NCI-H524 (cell line): ENCODE results near the gene TTC29.

Experiments used
- DNase-seq, 2 experiments: peaks; one replicate each; lab custom pipeline; 2025; lab: John Stamatoyannopoulos, UW

Gene TTC29, protein sequence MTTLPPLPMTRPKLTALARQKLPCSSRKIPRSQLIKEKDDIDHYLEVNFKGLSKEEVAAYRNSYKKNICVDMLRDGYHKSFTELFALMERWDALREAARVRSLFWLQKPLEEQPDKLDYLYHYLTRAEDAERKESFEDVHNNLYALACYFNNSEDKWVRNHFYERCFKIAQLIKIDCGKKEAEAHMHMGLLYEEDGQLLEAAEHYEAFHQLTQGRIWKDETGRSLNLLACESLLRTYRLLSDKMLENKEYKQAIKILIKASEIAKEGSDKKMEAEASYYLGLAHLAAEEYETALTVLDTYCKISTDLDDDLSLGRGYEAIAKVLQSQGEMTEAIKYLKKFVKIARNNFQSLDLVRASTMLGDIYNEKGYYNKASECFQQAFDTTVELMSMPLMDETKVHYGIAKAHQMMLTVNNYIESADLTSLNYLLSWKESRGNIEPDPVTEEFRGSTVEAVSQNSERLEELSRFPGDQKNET

GRCh38 chr4:146945556-146946374 is at the start of gene TTC29:
TSS of gene TTC29 (minus strand) at chr4:146945864. CDS start at chr4:146939895, 5,969 bp downstream.
- DNase-seq, result peak; percentile 69 to 71

- no peak for DNase-seq
Measured at GRCh38 chr4:146981651-146982050, 36.0 kb upstream of the TTC29 start.

DNA sequence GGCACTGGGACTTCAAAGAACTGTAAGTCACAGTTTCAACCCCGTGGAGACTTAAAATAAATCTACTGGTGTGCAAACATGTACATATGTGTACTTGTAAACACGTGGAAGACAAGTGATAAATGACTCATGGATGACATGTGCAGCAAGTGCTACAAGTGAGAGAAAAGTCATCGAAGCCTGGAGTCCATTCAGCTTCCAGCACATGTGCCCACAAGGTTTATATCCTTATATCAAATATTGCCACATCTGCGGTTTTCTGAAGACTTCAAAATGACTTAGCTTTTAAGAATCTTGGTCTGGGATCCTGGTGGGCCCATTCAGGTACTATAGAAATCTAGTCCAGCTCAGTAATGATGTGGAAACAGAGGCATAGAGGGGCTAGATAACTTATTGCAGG is 33.0 kb upstream of the TTC29 start:
- DNase-seq, result no peak

DNA sequence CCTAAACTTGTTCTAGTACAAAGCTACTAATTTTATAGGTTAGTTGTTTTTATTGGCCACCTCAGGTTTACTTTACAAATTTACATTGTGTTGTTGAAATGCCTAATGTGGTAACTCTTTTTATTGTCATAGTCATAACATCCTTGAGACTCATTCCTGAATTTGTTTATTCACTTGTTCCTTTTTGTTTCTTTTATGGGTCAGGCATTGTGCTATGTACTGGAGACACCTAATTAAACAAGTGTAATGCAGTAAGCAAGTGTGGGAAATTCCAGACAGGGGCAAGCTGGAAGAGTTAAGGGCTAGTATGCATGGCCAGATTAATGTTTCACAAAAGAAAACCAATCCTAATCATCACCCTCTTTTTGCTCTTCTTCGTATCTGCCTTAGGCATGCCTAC is 30.5 kb upstream of the TTC29 start:
- no peak for DNase-seq

- DNase-seq, result peak; percentile 24 to 80
Measured at GRCh38 chr4:146975527-146975926, 29.9 kb upstream of the TTC29 start.

- no peak for DNase-seq
Measured at GRCh38 chr4:146975036-146975435, 29.4 kb upstream of the TTC29 start.

DNA sequence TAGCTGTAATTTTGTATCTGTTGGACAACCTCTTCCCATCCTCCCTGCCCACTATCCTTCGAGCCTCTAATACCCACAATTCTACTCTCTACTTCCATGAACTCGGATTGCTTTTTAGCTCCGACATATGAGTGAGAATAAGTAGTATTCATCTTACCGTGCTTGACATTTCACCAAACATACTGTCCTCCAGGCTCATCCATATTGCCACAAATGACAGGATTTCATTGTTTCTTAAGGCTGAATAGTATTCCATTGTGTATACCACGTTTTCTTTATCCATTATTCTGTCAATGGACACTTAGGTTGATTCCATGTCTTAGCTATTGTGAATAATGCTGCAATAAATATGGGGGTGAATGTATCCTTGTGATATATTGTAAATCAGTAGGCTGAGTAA is 26.4 kb upstream of the TTC29 start:
- DNase-seq, result no peak

DNA sequence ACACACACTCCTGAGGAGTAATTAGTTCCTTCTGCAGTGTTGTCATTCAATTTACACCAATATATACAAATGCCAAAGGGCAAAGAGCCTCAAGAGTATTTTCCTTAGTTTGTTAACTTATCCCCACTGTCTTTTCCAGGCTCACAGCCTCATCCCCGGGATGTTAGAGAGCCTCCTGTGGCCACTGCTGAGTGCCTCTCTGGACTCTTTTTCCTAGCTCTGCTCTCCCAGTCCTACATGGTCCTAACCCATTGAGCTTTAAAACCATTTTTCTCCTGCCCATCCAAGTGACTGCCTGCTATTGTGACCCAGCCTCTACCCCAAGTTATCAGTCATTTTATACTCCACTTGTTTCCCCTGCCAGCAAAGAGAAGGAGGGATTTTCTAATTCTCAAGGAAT is 23.5 kb upstream of the TTC29 start:
- no peak for DNase-seq

- DNase-seq, result no peak
Measured at GRCh38 chr4:146960634-146961033, 15.0 kb upstream of the TTC29 start.

- DNase-seq, result no peak
Measured at GRCh38 chr4:146959692-146960091, 14.0 kb upstream of the TTC29 start.

- no peak for DNase-seq
Measured at GRCh38 chr4:146957237-146957636, 11.6 kb upstream of the TTC29 start.

GRCh38 chr4:146952896-146953295 is 7.2 kb upstream of the TTC29 start:
- DNase-seq, result no peak

DNA sequence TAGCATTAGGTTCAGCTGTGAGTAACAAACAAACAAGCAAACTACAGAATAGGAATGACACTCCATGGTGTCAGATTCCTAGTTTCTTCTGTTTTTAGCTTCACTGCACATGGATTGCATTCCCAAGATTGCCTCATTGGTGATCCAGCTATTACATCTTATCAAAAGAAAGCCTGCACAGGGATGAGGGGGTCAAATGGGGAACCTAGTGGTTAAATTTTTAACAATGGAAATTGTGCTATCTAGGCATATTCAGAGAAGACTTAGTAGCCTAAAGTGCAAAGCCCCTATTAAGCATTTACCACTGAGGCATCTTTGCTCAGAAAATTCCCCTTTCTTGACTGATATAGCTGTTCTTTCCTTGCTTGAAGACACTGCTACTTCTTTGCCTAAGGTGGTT is 3.9 kb upstream of the TTC29 start:
- no peak for DNase-seq

DNA sequence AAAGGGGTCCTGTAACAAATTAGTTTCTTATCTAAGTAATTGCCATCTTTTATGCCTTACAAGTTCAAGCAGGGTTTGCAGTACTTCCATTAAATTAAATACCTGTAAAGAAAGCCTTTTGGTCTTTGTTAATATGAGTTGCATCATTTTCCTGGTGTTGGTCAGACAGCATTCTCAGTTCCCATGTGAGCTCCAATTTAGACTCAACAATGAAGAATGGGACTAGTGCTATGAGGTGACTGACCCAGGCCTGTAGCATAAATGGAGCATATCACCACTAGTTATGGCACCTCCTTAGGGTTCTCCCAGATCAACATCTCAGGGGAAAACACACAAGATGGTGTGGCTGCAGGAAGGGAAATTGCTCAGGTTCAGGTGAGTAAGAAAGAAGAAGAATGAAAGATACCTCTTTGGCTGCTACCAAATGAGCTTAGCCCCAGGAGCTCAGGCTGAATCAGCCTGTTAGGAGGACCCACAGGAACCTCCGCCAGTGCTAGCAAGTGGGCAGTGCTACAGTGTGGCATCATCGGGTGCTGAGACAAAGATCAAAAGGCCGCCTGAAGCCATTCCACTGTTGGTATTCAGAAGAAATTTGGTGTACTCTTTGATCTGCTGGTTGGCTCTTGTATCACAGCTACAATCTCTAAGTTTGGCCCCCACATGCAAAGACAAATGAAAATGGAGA is 1.8 kb downstream of the TTC29 start:
- no peak for DNase-seq

GRCh38 chr4:146932116-146932515 is 13.5 kb downstream of the TTC29 start:
- no peak for DNase-seq

DNA sequence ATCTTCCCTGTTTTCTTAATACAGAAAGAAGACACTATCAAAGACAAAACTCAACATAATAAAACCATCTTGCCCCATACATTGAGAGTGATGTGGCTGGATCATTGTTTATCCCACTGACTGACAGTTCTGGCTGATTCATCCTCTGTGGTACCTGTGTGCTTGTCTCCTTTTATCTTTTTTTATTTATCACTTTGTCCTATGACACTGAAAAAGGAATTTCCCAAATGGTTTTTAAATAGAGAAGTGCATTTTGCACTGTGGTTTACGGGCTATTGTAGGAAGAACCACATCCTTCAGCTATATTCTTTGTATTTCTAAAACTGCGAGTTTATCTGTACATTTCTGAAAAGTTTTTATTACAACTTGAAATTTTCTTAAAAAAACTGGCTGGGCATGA is 15.0 kb downstream of the TTC29 start:
- no peak for DNase-seq

DNA sequence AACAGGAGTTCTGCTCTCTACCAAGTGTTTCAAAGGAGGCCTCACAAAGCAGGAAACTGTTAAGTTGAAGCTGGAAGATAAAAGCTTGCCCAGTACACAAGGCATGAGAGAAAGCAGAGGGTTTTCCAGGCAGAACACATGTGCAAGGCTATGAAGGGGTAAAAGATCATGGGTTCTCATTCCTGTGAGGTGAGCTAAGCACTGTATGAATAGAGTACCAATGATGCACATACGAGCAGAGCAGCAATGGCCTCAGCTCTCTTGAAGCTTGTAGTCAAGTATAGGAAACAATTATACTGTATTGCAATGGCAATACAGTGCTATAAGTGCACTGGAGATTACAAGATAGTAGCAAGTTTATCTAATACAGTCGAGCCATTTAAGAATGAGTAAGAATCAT is 18.0 kb downstream of the TTC29 start:
- no peak for DNase-seq

- peak in 1 of 2 experiments; percentile 32 for DNase-seq
Measured at GRCh38 chr4:146916479-146917076, 29.1 kb downstream of the TTC29 start.

GRCh38 chr4:146915132-146915531 is 30.5 kb downstream of the TTC29 start:
- DNase-seq, result no peak

DNA sequence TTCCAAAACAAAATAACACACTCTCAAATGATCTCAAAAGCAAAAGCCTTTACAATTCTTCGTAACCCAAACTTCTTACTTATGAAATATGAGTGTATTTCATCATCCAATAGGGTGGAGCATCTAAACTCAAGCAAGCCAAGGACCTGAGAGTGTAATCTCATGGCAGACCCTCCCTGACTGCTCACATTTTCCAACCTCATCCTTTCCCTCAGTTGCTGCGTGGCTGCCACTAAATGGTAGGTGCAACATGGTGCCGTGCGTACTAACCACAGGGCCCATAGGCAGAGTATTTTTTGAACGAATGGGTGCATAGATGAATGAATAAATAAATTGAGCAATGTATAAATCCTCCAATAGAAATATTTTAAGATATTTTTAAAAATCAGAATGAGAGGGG is 45.4 kb downstream of the TTC29 start:
- DNase-seq, result no peak

DNA sequence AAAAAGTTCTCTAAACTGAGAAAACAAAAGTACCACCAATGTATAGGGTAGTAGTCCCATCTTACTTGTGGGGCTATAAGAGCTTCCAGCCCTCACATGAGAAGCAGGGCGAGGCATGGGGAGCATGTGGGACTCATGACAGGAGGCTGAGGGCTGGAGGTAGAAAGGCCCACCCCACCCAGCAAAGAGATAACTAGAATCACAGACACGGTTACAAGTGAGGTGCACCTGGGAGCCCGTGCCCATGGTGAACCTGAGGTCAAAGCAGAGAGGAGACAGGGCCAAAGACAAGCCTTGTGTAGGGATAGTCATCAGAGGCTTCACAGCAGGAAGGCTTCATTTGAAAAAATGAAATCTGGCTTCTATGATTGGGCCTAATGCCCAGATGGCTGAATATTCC is 55.4 kb downstream of the TTC29 start:
- DNase-seq, result no peak

- no peak for DNase-seq
Measured at GRCh38 chr4:146883070-146883469, 62.6 kb downstream of the TTC29 start.
